Esophagus muscularis mucosa (tissue), 4 donors: ENCODE measurements around the gene ADAD2.

ENCODE experiments used
- EP300 ChIP-seq: sonication (generic); formaldehyde crosslinking; IDR thresholded peaks from one replicate; pipeline ENCODE4 v1.6.1; 2017; ENCODE audit warnings: antibody characterized with exemption
- POLR2A ChIP-seq: fragments of 450-650 bp; IDR thresholded peaks from one replicate; pipeline ENCODE4 v1.6.1; 2017; ENCODE audit warnings: antibody characterized with exemption, moderate library complexity, mild to moderate bottlenecking, low read depth
- POLR2AphosphoS5 ChIP-seq, 2 donors: sonication (generic); formaldehyde crosslinking; IDR thresholded peaks; one replicate each; pipeline ENCODE4 v1.6.1; 2017; ENCODE audit warnings: antibody characterized with exemption in 2 of 2
- TF ChIP-seq, protein P1 (sequence below), 3 experiments: fragments of 200-600 bp in 2 of 3; fragments of 450-650 bp in 1 of 3; sonication (generic) in 2 of 3; IDR thresholded peaks; one replicate each; pipeline ENCODE4 v1.5.1; 2017 to 2019; ENCODE audit warnings: antibody characterized with exemption in 3 of 3, mild to moderate bottlenecking in 2 of 3, moderate library complexity in 1 of 3

DNA sequence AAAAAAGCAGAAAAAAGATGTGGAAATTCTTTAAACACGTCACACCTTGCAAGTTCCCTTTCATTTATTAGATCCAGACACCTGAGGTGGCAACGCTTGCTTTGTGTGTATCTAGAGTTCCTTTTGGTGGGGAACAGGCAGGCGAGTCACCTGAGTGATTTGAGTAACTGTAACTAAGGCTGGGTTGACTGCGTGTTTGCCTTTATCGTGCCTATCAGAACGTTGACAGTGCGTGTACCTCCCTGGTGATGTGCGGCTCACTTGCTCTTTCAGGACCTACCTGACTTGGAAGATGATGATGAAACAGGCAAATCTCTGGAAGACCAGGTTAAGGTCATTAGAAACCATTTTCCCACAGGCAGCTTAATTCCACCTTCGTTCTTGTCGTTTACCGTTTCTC lies 16.6 kb upstream of the ADAD2 start:
- TF ChIP-seq, protein P1, sequence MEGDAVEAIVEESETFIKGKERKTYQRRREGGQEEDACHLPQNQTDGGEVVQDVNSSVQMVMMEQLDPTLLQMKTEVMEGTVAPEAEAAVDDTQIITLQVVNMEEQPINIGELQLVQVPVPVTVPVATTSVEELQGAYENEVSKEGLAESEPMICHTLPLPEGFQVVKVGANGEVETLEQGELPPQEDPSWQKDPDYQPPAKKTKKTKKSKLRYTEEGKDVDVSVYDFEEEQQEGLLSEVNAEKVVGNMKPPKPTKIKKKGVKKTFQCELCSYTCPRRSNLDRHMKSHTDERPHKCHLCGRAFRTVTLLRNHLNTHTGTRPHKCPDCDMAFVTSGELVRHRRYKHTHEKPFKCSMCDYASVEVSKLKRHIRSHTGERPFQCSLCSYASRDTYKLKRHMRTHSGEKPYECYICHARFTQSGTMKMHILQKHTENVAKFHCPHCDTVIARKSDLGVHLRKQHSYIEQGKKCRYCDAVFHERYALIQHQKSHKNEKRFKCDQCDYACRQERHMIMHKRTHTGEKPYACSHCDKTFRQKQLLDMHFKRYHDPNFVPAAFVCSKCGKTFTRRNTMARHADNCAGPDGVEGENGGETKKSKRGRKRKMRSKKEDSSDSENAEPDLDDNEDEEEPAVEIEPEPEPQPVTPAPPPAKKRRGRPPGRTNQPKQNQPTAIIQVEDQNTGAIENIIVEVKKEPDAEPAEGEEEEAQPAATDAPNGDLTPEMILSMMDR (IDR thresholded peaks at IDR 0.05) = no peak
- TF ChIP-seq POLR2A (no peak), POLR2AphosphoS5 (IDR thresholded peaks at IDR 0.05) (no peak), EP300 (no peak)
